Transverse colon (tissue), 3 donors: Measurements from ENCODE around the gene MUC6.

Experiments used
- EP300 ChIP-seq: sonication (generic); formaldehyde crosslinking; IDR thresholded peaks from one replicate; pipeline ENCODE4 v1.6.1; 2017; ENCODE audit warnings: antibody characterized with exemption, low read depth
- POLR2A ChIP-seq: fragments of 450-650 bp; IDR thresholded peaks from one replicate; pipeline ENCODE4 v1.6.1; 2016; ENCODE audit warnings: antibody characterized with exemption, mild to moderate bottlenecking, moderate library complexity
- TF ChIP-seq, protein P1 (sequence below), 5 experiments: fragments of 200-600 bp in 3 of 5; fragments of 450-650 bp in 2 of 5; sonication (generic) in 3 of 5; IDR thresholded peaks; 1 replicate in 2 of 5; 2 replicates in 3 of 5; pipeline ENCODE4 v1.5.1; 2016 to 2017; ENCODE audit warnings: antibody characterized with exemption in 5 of 5, inconsistent platforms in 3 of 5, mild to moderate bottlenecking in 2 of 5, moderate library complexity in 1 of 5

GRCh38 chr11:1026163-1026450 lies 10.4 kb downstream of the MUC6 start:
- TF ChIP-seq, protein P1, sequence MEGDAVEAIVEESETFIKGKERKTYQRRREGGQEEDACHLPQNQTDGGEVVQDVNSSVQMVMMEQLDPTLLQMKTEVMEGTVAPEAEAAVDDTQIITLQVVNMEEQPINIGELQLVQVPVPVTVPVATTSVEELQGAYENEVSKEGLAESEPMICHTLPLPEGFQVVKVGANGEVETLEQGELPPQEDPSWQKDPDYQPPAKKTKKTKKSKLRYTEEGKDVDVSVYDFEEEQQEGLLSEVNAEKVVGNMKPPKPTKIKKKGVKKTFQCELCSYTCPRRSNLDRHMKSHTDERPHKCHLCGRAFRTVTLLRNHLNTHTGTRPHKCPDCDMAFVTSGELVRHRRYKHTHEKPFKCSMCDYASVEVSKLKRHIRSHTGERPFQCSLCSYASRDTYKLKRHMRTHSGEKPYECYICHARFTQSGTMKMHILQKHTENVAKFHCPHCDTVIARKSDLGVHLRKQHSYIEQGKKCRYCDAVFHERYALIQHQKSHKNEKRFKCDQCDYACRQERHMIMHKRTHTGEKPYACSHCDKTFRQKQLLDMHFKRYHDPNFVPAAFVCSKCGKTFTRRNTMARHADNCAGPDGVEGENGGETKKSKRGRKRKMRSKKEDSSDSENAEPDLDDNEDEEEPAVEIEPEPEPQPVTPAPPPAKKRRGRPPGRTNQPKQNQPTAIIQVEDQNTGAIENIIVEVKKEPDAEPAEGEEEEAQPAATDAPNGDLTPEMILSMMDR (IDR thresholded peaks at IDR 0.05) = no peak
- TF ChIP-seq EP300 (no peak), POLR2A (no peak)
